HG02623 (cell line): ENCODE results near the gene DDX55.

Source experiments
- ATAC-seq: cut with Tn5 transposase; IDR thresholded peaks from one replicate; pipeline ENCODE4 v1.9.1; 2021; ENCODE audit warnings: moderate library complexity; ENCODE audit not compliant: unreplicated experiment

DDX55 gene

DNA sequence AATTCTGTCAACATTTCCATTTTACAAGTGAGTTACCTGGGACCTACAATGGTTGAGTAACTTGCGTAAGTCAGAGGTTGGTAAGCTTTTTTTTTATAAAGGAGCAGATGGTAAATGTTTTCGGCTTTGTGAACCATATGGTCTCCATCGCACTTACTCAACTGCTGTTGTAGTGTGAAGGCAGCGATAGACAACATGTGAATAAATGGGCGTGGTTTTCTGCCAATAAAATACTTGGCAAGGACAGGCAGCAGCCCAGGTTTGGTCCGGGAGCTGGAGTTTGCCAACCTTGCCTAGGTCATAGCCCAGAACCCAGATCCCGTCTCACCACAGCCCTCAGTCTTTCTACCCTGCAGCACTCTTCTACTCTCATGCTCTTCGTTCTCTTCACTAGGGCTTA lies 6.3 kb downstream of the DDX55 start:
- ATAC-seq = no peak

DNA sequence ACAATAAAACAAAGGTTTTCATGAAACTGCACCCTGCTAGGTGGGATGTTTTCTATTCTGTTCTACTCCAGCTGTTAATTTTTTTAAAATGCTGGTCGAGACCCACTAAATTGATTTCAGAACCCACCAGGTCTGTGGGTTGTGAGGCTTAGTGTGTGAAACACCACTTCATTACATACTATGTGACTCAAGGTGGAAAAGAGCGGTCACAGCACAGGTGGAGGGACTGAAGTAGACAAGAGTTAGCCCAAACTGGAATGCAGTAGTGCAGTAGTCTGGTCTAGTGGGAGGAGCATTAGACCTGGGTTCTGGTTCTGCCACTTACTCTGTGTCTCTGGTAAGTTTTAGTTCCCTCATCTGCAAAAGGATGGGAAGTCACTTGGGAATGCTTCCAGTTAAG lies 12.2 kb downstream of the DDX55 start:
- no peak for ATAC-seq

DNA sequence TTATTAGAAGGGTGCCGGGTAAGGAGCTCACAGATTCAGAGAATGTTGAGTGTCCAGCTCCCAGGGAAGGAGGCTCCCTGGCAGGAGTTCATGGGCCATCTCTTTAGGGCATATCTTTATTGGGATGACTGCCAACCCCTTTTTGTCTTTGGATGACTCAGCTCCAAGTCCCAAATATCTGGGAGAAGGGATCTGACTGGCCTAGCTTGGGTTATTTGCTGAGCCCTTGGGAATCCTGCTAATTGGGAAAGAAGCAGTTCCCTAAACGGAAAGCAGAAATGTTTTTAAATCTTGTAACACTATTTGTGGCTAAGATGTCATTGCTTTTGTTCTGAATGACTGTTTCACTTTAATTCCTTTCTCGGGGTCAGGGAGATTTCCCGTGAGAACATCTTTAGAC lies 12.6 kb downstream of the DDX55 start:
- no peak for ATAC-seq

DNA sequence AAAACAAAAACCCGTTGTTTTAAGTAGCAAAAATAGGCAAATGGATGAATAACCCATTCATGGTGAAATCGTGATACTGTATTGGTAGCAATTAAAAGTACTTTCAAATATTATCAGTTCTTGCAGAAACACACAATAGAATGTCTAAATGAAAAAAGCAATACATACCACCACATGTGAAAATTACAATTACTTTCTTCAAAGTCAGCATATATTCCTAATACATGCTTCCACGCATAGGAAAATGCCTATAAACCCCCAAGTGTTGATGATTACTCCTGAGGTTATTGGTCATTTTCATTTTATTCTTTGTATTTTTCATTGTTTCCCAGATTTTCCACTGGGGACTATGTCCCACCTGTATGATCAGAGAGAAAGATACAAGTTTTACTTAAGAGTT lies 15.2 kb downstream of the DDX55 start:
- ATAC-seq = no peak

DNA sequence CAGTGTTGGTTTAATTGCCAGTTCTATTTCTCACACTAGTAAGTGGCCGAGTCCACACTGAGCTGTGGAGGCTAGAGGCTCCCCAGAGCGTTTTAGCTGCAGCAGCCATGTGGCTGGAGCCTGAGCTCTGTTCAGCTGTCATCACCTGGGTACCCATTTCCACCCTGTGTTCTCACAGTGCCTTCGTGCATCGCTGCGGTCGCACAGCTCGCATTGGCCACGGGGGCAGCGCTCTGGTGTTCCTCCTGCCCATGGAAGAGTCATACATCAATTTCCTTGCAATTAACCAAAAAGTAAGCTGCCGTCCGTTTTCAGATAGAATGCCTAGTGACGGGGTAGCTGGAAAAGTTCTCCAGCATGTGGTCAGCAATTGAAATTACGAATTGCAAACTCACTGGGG lies 15.7 kb downstream of the DDX55 start:
- ATAC-seq = no peak

DNA sequence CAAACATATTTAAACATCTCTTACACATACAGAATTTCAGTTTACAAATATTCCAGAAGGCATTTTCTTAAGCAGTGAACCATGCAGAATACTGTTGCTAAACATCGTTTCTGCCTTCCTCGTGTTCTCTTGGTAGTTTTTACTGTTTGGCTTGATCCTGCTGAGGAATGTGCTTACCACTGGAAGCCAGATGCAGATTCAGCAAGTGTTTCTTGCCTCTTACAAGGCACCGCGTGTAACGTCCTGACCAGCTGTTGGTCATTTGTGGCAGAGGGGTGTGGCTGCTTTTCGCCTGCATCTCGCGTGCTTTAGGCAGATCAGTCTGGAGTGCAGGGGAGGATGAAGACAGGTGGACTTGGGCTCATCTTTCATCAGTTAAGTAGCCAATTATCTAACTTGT lies 19.2 kb downstream of the DDX55 start:
- no peak for ATAC-seq

DNA sequence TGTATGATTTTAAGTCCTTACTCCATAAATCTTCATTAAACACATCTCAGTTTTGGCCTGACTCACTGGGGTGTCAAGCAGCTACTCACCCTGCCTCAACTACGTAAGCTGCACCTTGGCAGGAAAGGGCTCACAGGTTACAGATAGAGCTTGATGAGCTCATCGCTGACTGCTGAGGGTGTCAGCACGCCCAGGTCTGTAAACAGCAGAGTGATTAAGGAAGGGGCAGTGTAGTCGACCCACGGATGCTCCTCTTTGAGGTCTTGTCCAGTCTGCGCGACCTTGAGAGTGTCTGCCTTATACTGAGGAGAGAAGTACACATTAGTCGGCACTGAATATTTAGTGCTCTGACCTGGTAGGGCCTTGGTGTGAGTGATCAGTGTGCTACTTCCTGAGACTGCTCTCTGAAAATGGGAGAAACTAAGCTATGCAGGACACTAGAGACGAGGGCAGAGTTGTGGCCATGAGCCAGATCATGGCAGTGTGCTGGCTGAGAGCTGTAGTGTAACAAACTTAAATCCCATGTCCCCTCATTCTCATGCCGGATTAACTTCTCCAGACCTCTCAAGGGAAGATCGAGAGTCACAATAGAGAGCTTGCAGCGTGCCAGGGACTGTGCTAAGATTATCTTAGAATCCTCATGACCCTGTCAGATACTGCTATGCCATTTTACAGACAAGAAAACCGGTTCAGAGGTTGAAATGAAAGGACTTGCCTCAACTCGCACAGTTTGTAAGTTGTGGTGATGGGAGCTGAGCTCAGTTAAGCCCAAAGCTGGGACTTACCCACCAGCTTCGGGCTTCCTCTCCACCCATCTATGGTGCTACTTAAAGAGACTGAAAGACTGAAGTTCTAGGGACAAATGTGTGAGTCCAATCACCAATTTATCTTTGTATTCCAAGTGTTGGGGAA lies 20.0 kb downstream of the DDX55 start:
- ATAC-seq = no peak

DNA sequence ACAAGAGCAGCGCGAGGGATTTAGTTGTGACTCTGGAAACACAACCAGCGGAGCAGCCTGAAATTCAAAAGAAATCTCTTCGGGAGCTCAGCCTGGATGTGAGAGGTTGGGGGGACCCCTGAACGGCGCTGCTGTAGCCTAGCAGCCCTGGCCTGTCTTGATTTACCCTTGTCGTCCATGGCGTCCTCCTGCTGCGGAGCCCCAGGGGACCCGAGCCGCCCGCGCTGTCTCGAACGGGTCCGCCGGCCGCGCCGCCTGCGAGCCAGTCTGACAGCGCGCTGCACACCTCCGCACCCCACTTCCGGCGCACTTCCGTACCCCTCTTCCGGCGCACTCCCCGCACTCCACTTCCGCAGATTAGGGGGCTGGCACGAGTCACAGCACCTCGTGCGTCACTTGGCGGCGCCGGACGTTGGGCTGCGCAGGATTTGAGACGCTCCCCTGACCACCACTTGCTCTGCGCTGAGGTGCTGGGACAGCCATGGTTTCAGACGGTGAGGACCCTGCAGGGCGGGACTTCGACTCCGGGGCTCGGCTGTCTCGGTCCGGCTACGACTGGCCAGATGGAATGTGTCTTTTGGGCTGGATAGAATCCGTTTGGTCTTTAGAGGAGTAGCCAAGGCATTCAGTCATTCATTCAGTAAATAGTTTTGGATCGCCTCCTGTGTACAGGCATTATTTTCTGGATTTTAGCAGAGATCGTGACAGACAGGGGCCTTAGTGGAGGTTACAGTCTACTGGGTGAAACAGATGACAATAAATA lies 31.7 kb downstream of the DDX55 start, which contains the start of the genes EIF2B1 and GTF2H3:
TSS of gene EIF2B1 (minus strand) at position 308 of the 763 bp plus-strand sequence. CDS start at position 179, 129 bp downstream.
TSS of gene GTF2H3 (plus strand) at position 451 of the 763 bp plus-strand sequence. CDS start at position 482, 31 bp downstream.
- ATAC-seq = peak; percentile 92

DNA sequence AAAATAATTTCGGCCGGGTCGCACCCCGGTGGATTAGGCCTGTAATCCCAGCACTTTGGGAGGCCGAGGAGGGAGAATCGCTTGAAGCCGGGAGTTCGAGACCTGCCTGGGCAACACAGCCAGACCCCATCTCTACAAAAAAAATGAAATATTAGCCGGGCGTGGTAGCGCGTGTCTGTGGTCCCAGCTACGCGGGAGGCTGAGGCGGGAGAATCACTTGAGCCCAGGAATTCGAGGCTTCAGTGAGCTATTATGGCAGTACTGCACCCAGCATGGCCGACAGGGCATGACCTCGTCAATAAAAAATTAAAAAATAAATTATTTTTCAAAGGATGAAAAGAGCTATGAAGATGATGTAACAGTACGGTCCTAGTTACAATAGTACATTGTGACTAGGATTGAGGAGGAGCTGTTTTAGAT lies 32.3 kb downstream of the DDX55 start:
- ATAC-seq = no peak

DNA sequence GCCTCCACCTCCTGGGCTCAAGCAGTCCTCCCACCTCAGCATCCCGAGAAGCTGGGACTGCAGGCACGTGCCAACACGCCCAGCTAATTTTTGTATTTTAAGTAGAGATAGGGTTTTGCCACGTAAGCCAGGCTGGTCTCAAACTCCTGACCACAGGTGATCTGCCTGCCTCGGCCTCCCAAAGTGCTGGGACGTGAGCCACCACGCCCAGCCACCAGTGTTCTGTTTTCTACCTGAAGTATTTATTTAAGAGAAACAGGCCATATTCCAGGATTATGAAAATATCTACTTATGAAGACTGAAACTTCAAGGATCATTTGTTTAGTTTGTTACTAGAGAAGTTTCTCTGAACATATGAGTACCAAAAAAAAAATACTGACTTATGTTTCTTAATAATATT lies 42.0 kb downstream of the DDX55 start:
- ATAC-seq = no peak

DNA sequence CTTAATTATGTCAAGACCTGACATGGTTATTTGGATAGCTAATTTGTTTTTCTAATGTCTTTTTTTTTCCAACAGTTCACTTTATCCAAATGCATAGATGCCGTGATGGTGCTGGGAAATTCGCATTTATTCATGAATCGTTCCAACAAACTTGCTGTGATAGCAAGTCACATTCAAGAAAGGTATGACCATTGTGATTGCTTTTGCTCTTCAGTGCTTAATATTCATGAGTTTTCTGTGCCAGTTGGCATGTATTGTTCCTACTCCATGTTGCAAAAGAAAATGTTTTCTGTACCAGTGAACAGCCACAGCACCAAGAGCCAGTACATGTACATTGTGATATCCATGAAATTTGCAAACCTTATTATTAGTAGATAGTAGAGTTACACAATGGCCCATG lies 43.5 kb downstream of the DDX55 start:
- ATAC-seq = no peak

DNA sequence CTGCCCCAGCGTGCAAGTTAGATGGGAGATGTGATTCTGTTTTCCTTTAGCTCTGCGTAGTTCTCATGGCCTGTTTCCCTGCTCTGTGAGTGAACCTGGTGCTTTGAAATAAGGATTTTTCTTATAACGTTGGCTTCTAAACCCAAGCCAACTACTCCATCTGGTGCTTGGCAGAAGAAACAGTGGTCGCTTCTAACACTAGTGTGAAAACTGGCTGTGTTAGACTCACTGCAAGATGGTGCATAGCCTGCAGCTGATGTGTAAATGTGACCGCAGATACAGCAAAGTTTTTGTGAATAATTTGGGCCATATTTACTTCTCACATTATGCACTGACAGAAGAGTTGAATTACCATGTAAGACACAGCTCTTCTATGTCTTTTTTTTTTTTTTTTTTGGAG lies 44.0 kb downstream of the DDX55 start:
- no peak for ATAC-seq

DNA sequence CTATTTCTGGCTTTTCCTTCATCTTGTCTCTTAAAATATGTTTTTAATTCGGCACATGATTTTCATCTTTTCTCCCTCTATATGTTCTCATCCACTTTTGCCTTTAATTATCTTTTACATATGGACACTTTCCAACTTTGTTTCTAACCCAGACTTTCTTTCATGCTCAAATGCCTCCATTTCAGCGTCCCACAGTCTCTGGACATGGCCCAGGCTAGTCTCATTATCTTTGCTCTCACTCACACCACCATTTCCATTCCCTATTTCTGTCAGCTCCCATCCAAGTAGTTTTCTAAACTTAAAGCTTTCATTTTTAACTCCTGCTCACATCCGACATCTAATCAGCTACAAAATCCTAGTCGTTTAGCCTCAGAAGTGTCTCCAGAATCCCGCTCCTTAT lies 46.5 kb downstream of the DDX55 start:
- no peak for ATAC-seq

DNA sequence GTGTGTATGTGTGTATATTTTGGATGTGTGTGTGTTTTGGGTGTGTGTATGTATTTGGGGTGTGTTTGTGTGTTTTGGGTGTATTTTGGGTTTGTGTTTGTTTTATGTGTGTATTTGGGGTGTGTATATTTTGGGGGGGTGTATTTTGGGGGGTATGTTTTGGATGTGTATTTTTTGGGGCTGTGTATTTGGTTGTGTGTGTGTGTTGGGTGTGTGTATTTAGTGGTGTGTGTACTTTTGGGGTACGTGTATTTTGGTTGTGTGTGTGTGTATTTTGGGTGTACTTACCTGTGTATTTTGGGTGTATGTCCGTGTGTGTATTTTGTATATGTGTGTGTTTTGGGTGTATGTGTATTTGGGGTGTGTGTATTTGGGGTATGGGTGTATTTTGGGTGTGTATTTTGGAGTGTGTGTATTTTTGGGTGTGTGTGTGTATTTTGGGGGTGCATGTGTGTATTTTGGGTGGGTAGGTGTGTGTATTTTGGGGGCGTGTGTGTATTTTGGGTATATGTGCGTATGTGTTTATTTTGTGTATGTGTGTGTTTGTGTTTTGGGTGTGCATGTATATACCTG lies 52.3 kb downstream of the DDX55 start:
- ATAC-seq = no peak

DNA sequence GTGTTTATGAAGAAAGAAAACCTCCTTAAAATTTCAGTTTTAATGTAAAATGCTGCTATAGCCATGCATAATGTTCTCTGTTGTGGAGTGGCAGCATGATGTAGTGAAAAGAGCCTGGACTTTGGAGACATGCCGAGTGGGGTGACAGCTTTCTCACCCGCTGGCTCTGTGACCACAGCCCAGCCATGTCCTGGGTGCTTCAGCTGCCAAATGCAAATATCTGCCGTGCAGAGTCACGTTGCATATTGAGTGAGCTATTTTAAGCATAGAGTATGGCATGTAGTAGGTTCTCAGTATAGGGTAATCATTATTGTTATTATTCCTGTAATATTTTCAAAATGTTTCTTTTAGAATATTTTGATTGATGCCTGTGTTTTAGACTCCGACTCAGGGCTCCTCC lies 53.5 kb downstream of the DDX55 start:
- ATAC-seq = peak; percentile 82

DNA sequence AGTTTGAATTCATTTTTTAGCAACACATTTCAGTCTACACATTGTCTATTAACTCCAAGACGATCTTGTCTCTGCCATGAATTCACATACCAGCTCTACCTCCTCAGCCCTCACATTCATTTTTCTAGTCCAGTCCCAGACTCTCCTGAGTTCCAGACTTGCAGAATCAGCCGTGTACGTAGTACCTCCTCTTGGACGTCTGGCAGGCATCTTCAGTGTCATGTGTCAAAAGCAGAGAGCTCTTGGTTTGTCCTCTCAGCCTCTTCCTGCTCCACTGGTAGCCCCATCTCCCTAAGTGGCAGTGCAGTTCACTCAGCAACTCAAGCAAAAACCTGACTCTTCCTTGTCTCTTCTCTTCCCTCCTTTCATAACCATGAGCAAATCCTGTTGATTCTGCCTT lies 54.5 kb downstream of the DDX55 start:
- ATAC-seq = no peak

DNA sequence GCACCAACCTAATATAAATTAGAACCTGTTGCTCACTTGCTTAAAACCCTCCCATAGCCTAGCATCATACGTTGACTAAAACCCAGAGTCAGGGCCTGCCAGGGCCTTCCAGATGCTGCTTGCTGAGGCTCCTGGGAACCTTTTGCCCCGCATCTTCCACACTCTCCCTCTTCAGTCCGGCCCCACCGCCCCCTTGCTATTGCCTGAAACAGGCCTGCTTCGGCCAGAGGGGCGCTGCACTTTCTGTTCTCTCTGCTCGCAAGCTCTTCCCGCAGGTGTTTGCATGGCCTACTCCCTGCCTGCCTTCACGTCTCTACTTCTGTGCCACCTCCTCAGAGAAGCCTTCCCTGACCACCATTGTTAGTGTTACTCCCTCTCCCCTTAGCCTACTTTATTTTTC lies 55.3 kb downstream of the DDX55 start:
- ATAC-seq = no peak

DNA sequence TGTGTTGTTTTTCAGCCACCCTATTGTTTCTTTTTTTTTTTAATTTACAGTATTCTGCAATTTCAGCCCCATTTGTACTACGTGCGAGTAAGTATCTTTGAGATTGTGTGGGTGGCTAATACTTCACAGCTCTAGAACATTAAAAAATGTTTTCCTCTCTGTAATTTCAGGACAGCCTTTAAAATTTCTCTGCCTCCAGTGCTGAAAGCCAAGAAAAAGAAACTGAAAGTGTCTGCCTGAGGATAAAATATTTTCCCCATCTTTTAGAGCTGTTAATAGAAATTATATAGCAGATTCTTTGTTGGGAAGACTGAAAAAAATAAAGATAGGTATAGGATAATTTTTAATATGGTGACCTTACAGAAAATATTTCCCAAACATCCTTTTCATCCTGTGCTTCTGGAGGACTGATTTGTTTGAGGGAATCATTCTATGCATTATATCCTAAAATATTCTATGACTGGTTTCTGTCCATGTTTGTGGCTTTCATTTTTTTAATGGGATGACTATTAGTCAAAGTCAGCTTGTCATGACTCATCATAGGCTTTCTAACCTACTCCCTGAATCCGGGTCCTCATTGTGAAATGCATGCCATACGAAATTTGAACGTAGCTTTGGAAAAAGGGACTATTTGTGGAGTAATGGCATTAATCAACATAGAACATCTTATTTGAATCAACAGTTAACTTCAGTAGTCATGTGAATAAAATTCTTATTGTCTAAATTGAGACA lies 58.3 kb downstream of the DDX55 start:
- ATAC-seq = no peak

DNA sequence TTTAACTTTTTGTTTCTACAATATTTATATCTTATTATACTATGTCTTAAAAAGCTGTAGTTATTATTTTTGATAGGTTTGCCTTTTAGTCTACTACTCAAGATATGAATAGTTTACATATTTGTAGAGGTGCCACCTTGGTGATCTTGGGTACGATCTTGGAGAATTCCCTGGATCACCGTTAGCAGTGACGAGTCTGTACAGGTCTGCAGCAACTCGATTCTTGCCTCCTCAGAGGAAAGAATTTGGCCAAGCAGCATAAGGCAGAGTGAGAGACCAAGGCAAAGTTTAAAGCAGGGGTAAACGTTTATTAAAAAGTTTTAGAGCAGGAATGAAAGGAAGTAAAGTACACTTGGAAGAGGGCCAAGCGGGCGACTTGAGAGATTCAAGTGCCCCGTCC lies 65.9 kb downstream of the DDX55 start:
- ATAC-seq = no peak
